Endometrial microvascular endothelial cells (primary cell): ENCODE data around the gene NPIPA5. TPM values are rescaled to one million over a fixed set of nuclear protein-coding genes. Genes with fewer than 3 reads are reported as not detected.
"Not testable (repeated sequence)": the region's sequence is repeated elsewhere in the genome, so short reads cannot be mapped to it uniquely, and the experiment has no call there.

ENCODE experiments used
- in situ Hi-C: cut with HindIII; loops from 2 replicates; pipeline ENCODE4 v1.10.0; 2017; ENCODE audit warnings: low sequenced_read_pairs, low pct_unique_long_range_greater_than_20kb; ENCODE audit errors: inconsistent ontology term
- total RNA-seq: library from RNA; depleted of rRNA; stranded (reverse); fragments of >200 nt; gene quantifications from one replicate; pipeline ENCODE4 v1.2.3, GENCODE V29; 2015; ENCODE audit errors: inconsistent ontology term

NPIPA5 gene
- total RNA-seq, result 1.7 TPM

- in situ Hi-C loops, result not testable (repeated sequence)
Measured at GRCh38 chr16:15378194-15378593, at the start of gene NPIPA5. NPIPA5 (minus strand) TSS chr16:15378294; CDS start chr16:15378294, 0 bp downstream.

GRCh38 chr16:15427648-15428239, 49.6 kb upstream of the NPIPA5 start:
- in situ Hi-C loops, result no loop called here

- in situ Hi-C loops, result no loop called here
Measured at GRCh38 chr16:15426796-15427195, 48.7 kb upstream of the NPIPA5 start.

- in situ Hi-C loops, result no loop called here
Measured at GRCh38 chr16:15425861-15426260, 47.8 kb upstream of the NPIPA5 start.

- in situ Hi-C loops, result no loop called here
Measured at GRCh38 chr16:15422222-15422621, 44.1 kb upstream of the NPIPA5 start.

- in situ Hi-C loops, result not testable (repeated sequence)
Measured at GRCh38 chr16:15421696-15422095, 43.6 kb upstream of the NPIPA5 start.

- in situ Hi-C loops, result no loop called here
Measured at GRCh38 chr16:15418206-15418605, 40.1 kb upstream of the NPIPA5 start.

GRCh38 chr16:15417197-15417596, 39.1 kb upstream of the NPIPA5 start:
- in situ Hi-C loops, result no loop called here

GRCh38 chr16:15415511-15415985, 37.5 kb upstream of the NPIPA5 start:
- in situ Hi-C loops, result no loop called here

- in situ Hi-C loops, result not testable (repeated sequence)
Measured at GRCh38 chr16:15409476-15409875, 31.4 kb upstream of the NPIPA5 start.

- in situ Hi-C loops, result not testable (repeated sequence)
Measured at GRCh38 chr16:15407756-15408155, 29.7 kb upstream of the NPIPA5 start.

- in situ Hi-C loops, result no loop called here
Measured at GRCh38 chr16:15404792-15405191, 26.7 kb upstream of the NPIPA5 start.

GRCh38 chr16:15404091-15404490, 26.0 kb upstream of the NPIPA5 start:
- in situ Hi-C loops, result not testable (repeated sequence)

- in situ Hi-C loops, result no loop called here
Measured at GRCh38 chr16:15403392-15403995, 25.4 kb upstream of the NPIPA5 start.

- in situ Hi-C loops, result no loop called here
Measured at GRCh38 chr16:15401972-15402371, 23.9 kb upstream of the NPIPA5 start.

GRCh38 chr16:15400314-15400713, 22.2 kb upstream of the NPIPA5 start:
- in situ Hi-C loops, result not testable (repeated sequence)

GRCh38 chr16:15399317-15399716, 21.2 kb upstream of the NPIPA5 start:
- in situ Hi-C loops, result no loop called here

GRCh38 chr16:15398618-15399316, 20.7 kb upstream of the NPIPA5 start:
- in situ Hi-C loops, result no loop called here

- in situ Hi-C loops, result no loop called here
Measured at GRCh38 chr16:15396948-15397594, 19.0 kb upstream of the NPIPA5 start.

- in situ Hi-C loops, result not testable (repeated sequence)
Measured at GRCh38 chr16:15396509-15396829, 18.4 kb upstream of the NPIPA5 start.
